Activated T-helper 1 cell treated with Interleukin-2 at 50 U/mL for 16 hours (primary cell): ENCODE data around the gene ATAD2B.
"Not testable (repeated sequence)": the region's sequence is repeated elsewhere in the genome, so short reads cannot be mapped to it uniquely, and the experiment has no call there.

Source experiments
- DNase-seq: peaks from one replicate; pipeline ENCODE4 v3.0.0-alpha.2; 2020; ENCODE audit warnings: low read depth

ATAD2B gene

GRCh38 chr2:23788100-23788499, 138.8 kb downstream of the ATAD2B start:
- no peak for DNase-seq

GRCh38 chr2:23784971-23785370, 142.0 kb downstream of the ATAD2B start:
- no peak for DNase-seq

DNA sequence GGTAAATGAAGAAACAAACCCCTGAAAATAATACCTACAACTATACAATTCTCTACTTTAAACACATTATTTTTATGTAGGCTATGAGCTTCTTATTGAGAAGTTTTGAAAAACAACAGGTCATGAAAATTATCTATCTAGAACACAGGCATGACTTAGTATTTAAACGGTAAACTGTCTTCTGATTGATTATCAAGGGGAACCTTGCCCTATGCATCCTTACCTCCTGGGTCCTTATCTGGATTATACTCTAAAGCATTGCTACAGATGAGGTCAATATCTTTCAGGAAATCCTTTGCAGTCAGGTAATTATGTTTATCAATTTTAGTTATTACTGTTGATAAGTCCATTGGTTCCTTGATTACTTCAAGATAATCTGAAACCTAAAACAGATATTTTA, 144.3 kb downstream of the ATAD2B start:
- no peak for DNase-seq

GRCh38 chr2:23782126-23782525, 144.8 kb downstream of the ATAD2B start:
- no peak for DNase-seq

DNA sequence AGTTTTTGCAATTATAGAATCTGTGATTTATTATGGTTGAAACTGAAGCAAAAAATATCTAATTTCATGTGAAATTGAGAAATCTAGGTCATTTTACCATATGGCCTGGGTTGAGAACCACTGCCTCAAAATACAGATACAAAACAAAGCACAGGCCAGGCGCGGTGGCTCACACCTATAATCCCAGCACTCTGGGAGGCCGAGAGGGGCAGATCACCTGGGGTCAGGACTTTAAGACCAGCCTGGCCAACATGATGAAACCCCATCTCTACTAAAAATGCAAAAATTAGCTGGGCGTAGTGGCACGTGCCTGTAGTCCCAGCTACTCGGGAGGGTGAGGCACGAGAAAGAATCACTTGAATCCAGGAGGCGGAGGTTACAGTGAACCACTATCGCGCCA, 146.5 kb downstream of the ATAD2B start:
- DNase-seq = not testable (repeated sequence)

DNA sequence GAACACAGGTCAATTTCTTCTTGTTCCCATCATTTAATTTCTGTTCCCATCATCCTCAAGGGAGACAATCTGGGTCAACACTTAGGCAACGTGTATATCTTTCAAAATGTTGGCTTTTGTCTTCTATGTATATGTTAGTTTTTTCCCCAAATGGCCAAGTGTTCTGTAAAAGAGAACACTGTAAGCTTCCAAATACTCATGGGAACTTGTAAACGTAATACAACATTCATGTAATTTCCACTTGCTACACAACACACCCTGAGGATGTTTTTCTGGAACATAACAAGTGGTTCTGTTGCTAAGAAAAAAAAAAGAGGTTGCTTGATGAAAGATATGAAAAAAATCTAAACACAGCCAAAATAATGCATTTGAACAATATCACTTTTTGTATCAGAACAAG, 149.1 kb downstream of the ATAD2B start:
- no peak for DNase-seq

DNA sequence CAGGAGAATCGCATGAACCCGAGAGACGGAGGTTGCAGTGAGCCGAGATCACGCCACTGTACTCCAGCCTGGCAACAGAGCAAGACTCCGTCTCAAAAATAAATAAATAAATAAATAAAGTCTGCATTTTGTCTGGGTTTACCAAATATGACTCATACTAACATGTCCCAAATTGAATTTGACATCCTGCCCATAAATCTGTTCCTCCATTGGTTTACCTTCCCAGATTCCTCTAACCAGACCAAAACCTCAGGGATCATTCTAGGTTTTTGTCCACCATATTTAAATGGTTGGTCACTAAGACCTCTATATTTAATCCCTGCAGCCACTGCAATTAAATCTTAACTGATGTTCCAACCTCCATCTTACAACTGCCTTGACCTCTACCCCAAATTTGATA, 150.9 kb downstream of the ATAD2B start:
- no peak for DNase-seq

DNA sequence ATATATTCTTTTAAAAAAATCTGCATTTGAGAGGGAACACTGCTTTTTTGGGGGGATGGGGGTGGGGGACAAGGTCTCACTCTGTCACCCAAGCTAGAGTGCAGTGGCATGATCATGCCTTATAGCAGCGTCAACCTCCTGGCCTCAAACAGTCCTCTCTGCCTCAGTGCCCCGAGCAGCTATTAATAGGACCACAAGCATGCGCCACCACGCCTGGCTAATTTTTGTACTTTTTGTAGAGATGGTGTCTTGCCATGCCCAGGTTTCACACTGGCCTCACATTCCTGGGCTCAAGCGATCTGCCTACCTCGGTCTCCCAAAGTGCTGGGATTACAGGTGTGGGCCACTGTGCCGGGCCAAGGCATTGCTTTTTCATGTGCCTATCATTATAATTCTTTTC, 154.2 kb downstream of the ATAD2B start:
- no peak for DNase-seq

- no peak for DNase-seq
Observed at GRCh38 chr2:23772056-23772455, 154.9 kb downstream of the ATAD2B start.

- no peak for DNase-seq
Observed at GRCh38 chr2:23769364-23769763, 157.6 kb downstream of the ATAD2B start.

GRCh38 chr2:23767876-23768621, 158.9 kb downstream of the ATAD2B start:
- DNase-seq = no peak

DNA sequence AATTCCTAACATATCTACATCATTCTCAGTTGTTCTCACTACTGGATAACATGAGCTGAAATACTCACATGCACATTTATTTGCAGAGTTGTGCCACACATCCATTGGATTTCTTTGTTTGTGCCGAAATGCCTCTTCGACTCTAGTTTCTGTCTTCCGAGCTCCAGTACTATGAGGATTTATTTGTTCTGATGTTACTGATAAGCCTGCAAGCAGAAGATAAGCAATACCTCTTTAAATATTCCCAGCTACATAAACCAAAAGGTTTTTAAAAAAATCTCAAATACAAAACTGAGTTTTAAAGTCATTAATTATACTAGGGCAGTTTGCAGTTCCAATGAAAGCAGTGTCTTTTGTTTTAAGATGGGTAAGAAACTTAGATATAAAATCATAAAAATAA, 164.8 kb downstream of the ATAD2B start:
- DNase-seq = no peak

DNA sequence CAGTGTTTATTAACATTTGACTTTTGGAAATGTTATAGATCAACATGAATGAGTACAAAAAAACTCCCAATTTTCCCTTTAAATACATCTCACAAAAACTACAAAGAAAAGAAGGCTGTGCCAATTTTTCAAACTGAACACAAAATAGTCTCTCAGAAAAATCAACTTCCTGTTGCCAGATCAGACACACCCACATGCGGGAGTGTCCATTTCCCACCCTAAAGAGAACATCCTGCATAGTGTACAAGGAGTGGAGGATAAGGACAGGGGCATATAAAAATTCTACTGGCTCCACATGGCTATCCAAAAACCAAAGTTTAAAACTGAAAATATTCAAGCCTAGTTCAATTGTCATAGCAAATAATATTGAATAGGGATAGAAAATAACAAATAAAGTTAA, 165.3 kb downstream of the ATAD2B start:
- DNase-seq = no peak

DNA sequence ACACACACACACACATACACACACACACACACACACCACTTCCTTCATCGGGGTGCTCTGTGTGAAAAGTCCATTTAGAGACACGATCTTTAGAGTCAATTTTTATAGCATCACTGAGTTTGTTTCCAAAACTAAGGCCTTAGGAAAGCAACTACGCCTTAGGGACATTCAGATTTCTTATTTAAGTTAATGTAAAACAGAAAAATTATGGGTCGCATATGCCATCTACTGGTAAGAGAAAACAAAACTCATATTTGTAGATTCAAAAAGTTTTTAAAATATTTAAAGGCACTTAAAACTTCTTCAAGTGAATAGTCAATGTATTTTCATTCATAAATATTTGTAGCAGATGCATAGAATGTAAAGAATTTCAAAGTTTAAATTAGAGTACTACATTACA, 166.2 kb downstream of the ATAD2B start:
- no peak for DNase-seq

GRCh38 chr2:23757686-23758433, 169.1 kb downstream of the ATAD2B start:
- no peak for DNase-seq

- DNase-seq = no peak
Observed at GRCh38 chr2:23756593-23757292, 170.2 kb downstream of the ATAD2B start.

DNA sequence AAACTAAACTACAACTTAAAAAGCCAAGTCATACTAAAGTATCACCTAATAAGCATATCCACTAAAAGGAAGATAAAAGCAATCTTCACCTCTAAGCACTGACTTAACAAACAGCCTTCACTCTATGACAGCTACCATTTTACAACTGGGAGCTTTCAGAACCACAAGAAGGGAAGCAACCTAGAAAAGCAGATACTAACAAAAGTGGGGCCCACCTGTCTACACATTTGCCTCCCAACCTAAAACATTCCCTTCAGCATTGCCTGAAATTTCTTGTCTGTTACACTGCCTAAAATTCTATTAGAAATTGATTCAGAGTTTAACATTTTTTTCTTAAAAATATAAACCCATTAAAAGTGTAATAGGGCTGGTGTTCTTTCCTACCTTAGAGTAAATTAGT, 172.0 kb downstream of the ATAD2B start:
- DNase-seq = no peak

DNA sequence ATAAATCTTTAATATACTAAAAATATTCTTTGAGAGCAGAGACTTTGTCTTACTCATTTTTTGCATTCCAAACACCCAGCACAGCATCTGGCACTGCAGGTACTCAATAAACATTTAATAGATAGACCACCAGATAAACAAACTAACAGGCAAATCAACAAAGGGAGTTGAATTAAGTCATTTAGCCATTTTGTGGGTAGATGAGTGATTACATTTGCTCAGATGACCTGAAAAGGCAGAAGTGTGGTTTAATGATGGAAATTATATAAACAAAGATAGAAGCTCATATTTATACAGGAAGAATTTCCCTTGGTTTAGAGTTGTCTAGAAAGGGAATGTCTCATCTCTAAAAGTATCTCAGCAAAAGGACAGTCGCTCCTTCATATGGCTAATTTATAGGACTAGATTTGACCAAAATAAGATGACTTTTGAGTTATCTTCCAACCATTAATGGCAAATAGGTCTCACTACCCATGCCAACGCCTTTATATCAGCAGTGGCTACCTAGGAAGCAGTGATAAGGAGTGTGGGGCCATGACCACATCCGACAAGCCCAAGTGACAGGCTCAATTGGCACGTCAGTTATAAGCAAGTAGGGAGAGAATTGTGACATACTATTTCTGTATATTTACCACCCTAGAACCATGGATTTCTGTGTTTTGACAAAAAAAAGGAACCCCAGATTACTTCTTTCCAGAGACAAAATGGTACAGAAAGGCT, 173.5 kb downstream of the ATAD2B start:
- no peak for DNase-seq

DNA sequence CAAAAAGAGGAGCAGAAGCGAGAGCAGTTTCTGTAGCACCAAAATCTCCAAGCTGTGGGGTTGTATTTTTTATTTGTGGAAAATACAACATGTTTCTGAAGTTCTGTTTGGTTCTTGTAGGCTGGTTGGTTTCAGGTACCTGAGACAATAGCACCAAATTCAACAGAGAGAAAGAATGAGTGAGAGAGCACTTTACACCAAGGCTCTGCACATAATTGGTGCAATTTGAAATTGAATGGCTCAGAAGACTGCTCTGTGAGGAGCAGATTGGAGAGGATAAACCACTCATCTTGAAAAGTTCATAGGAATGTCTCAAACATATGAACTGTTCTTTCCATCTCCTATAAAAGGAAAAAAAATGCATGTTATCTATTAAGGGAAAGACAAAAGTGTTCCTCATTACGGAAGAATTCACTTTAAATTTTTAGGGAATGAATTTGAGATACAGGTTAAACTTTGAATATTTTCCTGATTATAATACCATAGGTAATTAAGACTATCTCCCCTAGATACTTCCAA, 175.1 kb downstream of the ATAD2B start:
- no peak for DNase-seq

DNA sequence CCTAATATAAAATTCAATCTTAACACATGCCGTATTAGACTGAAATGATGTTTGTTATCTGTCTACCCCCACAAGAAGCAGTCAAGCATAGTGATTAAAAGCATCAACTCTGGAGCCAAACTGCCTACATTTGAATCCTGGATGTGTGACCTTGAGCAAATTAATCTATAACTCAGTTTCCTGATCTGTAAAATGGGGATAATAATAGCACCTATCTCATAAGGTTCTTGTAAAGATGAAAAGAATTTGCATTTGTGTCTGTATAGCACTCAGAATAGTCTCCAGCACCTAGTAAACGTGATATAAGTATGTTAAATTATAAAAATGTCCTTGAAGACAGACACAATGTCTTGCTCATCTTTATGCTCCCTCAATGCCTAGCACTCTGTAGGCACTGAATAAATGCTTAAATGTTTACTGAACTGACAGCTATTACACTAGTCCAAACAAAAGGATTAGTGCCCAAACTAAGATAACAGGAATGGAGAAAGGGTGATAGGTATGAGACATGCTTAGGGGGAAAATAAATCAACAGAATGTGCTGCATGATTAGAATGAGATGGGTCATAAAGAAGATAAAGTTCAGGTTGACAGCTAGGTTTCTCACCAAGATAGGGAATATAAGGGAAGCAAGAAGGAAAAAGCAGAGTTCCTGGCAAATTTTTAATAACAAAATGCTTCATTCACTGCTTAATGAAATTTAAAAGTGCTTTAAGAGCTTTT, 180.6 kb downstream of the ATAD2B start:
- no peak for DNase-seq

- DNase-seq = no peak
Observed at GRCh38 chr2:23745726-23746105, 181.2 kb downstream of the ATAD2B start.
